WERI-Rb-1 (cell line): ENCODE data around the gene PSRC1.

Experiments
- DNase-seq: peaks from one replicate; pipeline ENCODE4 v3.0.0-alpha.2; 2020
- H3K27ac ChIP-seq: fragments of 250-450 bp; sonication (Bioruptor Pico); 2 replicates; pipeline ENCODE4 v1.5.1; 2020; ENCODE audit warnings: mild to moderate bottlenecking, moderate library complexity
- H3K27me3 ChIP-seq: fragments of 250-450 bp; sonication (Bioruptor Pico); 2 replicates; pipeline ENCODE4 v1.5.1; 2021; ENCODE audit warnings: mild to moderate bottlenecking, low read depth, moderate library complexity; ENCODE audit not compliant: insufficient read depth, severe bottlenecking
- H3K36me3 ChIP-seq: fragments of 250-450 bp; sonication (Bioruptor Pico); 2 replicates; pipeline ENCODE4 v1.5.1; 2020; ENCODE audit warnings: mild to moderate bottlenecking, moderate library complexity
- H3K4me3 ChIP-seq: 2 replicates; pipeline ENCODE4 v1.5.1; 2011; ENCODE audit warnings: low read depth, mild to moderate bottlenecking, control low read depth, low read length
- H3K9me3 ChIP-seq: fragments of 250-450 bp; sonication (Bioruptor Pico); 2 replicates; pipeline ENCODE4 v1.5.1; 2021; ENCODE audit warnings: mild to moderate bottlenecking, moderate library complexity; ENCODE audit not compliant: severe bottlenecking
- CTCF ChIP-seq: IDR thresholded peaks from 2 replicates; pipeline ENCODE4 v1.5.1; 2011; ENCODE audit warnings: low read depth, mild to moderate bottlenecking, control low read depth, inconsistent platforms, low read length

Gene PSRC1

GRCh38 chr1:109239409-109240068 lies 43.4 kb downstream of the PSRC1 start:
- Histone ChIP-seq H3K27ac (0 out of 2 replicates have a peak overlapping the region, but pooled peaks have one; percentile 3), H3K9me3 (no peaks in the 10 kb centered on the region), H3K27me3 (no peaks in the 10 kb centered on the region), H3K36me3 (peaks cover 48% of the 10 kb centered on the region), H3K4me3 (no peak overlapping the region)
- peak; percentile 80 for DNase-seq
- TF ChIP-seq CTCF = peak; percentile 84

- no peak for DNase-seq
- Histone ChIP-seq H3K4me3 (no peak overlapping the region), H3K9me3 (no peaks in the 10 kb centered on the region), H3K36me3 (peaks cover 54% of the 10 kb centered on the region), H3K27ac (0 out of 2 replicates have a peak overlapping the region, but pooled peaks have one; percentile 3), H3K27me3 (no peaks in the 10 kb centered on the region)
- no peak for TF ChIP-seq CTCF
Observed at GRCh38 chr1:109239047-109239408, 43.9 kb downstream of the PSRC1 start.

- peaks cover 59% of the 10 kb centered on the region for H3K36me3 ChIP-seq
- TF ChIP-seq CTCF = no peak
- H3K4me3 ChIP-seq = no peak overlapping the region
- no peaks in the 10 kb centered on the region for H3K27me3 ChIP-seq
- no peak overlapping the region for H3K27ac ChIP-seq
- no peak for DNase-seq
- no peaks in the 10 kb centered on the region for H3K9me3 ChIP-seq
Observed at GRCh38 chr1:109238382-109238781, 44.6 kb downstream of the PSRC1 start.

GRCh38 chr1:109237512-109237911 lies 45.4 kb downstream of the PSRC1 start:
- Histone ChIP-seq H3K9me3 (no peaks in the 10 kb centered on the region), H3K27ac (no peak overlapping the region), H3K4me3 (no peak overlapping the region), H3K27me3 (no peaks in the 10 kb centered on the region), H3K36me3 (peaks cover 67% of the 10 kb centered on the region)
- TF ChIP-seq CTCF = no peak
- no peak for DNase-seq

GRCh38 chr1:109235137-109235536 lies 47.8 kb downstream of the PSRC1 start:
- H3K4me3 ChIP-seq = no peak overlapping the region
- no peaks in the 10 kb centered on the region for H3K9me3 ChIP-seq
- no peaks in the 10 kb centered on the region for H3K27me3 ChIP-seq
- DNase-seq = no peak
- H3K27ac ChIP-seq = no peak overlapping the region
- no peak for TF ChIP-seq CTCF
- peaks cover 90% of the 10 kb centered on the region for H3K36me3 ChIP-seq

- Histone ChIP-seq H3K27ac (no peak overlapping the region), H3K27me3 (no peaks in the 10 kb centered on the region), H3K9me3 (no peaks in the 10 kb centered on the region), H3K4me3 (no peak overlapping the region), H3K36me3 (peaks cover 75% of the 10 kb centered on the region)
- TF ChIP-seq CTCF = no peak
- no peak for DNase-seq
Observed at GRCh38 chr1:109231066-109231465, 51.9 kb downstream of the PSRC1 start.
